BLaER1 treated with 17β-estradiol and CSF1 and Interleukin-3, amounts not matched to agents 10 nM and 100 nM (cell line): ENCODE data around the gene TMIGD2.
"Not testable (repeated sequence)": the region's sequence is repeated elsewhere in the genome, so short reads cannot be mapped to it uniquely, and the experiment has no call there.

Source experiments
- H3K27ac ChIP-seq, 11 experiments: shearing (Covaris generic); formaldehyde crosslinking; 2 replicates each; pipeline ENCODE4 v1.8.1; 2022
- H3K27me3 ChIP-seq, 11 experiments: shearing (Covaris generic); formaldehyde crosslinking; 2 replicates each; pipeline ENCODE4 v1.8.1; 2022
- H3K36me3 ChIP-seq, 11 experiments: shearing (Covaris generic); formaldehyde crosslinking; 2 replicates each; pipeline ENCODE4 v1.8.1; 2022
- H3K4me1 ChIP-seq, 10 experiments: shearing (Covaris generic); formaldehyde crosslinking; 2 replicates each; pipeline ENCODE4 v1.8.1; 2022
- H3K4me2 ChIP-seq, 11 experiments: shearing (Covaris generic); formaldehyde crosslinking; 2 replicates each; pipeline ENCODE4 v1.8.1; 2022
- H3K4me3 ChIP-seq, 10 experiments: shearing (Covaris generic); formaldehyde crosslinking; 2 replicates each; pipeline ENCODE4 v1.8.1; 2022
- H3K9ac ChIP-seq, 11 experiments: shearing (Covaris generic); formaldehyde crosslinking; 2 replicates each; pipeline ENCODE4 v1.8.1; 2022
- H3K9me3 ChIP-seq, 11 experiments: shearing (Covaris generic); formaldehyde crosslinking; replicated peaks in 1 of 11; 2 replicates each; pipeline ENCODE4 v1.8.1; 2022
- H4K20me1 ChIP-seq, 11 experiments: shearing (Covaris generic); formaldehyde crosslinking; 2 replicates each; pipeline ENCODE4 v1.8.1; 2022
- Cebpa-rat ChIP-seq, 11 experiments: shearing (Covaris generic); IDR thresholded peaks; 2 replicates each; pipeline ENCODE4 v1.8.1; 2022

The TMIGD2 gene

DNA sequence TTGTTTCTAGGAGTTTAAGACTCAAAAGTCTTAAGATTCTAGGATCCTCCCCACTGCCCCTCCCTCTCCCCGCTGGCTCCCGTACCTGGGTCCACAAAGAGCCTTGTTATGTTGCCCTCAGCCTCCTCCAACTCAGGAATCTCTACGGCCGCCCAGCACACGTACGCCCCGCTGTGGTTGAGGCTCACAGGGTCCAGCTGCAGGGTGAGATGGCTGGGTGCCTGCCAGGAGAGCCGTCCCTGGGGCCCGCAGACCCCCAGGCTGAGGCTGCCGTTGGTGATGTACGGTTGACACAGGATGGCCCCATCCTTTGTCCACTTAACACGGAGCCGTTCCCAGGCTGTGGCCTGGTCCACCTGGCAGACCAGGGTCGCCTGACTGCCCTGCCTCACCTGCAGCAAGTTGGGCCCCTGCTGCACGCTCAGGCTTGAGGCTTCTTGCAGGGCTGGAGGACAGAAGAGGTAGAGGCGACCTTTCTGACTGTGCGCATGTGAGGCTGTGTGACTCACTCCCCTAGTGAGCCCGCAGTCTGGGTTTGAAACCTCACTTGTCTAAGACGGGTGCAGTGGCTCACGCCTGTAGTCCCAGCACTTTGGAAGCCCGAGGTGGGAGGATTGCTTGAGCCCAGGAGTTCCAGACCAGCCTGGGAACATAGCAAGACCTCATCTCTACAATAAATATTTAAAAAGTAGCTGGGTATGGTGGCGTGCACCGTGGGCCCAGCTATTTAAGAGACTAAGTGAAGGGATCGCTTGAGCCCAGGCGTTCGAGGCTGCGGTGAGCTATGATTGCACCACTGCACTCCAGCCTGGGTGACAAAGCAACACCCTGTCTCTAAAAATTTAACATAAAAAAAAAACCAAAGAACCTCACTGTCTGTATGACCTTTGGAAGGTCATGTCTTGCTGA, 4.0 kb downstream of the TMIGD2 start:
- no peak overlapping the region for H3K4me3 ChIP-seq
- no peaks in the 10 kb centered on the region for H3K36me3 ChIP-seq
- no peak for TF ChIP-seq Cebpa-rat (IDR thresholded peaks at IDR 0.05)
- no peaks in the 10 kb centered on the region for H3K27me3 ChIP-seq
- H3K27ac ChIP-seq = peak overlapping the region in 2 of 11 experiments; percentile 18 to 33; a peak in 3 of 22 replicates
- peaks cover 16 to 58% (median 50%) of the 10 kb centered on the region in 10 experiments for H3K4me1 ChIP-seq
- peaks cover 0 to 4% (median 0%) of the 10 kb centered on the region in 11 experiments; a peak in 1 of 22 replicates for H4K20me1 ChIP-seq
- H3K9ac ChIP-seq = peak overlapping the region in 5 of 11 experiments; percentile 5 to 57 (median 46); a peak in 7 of 22 replicates
- no peaks in the 10 kb centered on the region for H3K9me3 ChIP-seq
- H3K4me2 ChIP-seq = peak overlapping the region in 7 of 11 experiments; percentile 9 to 77 (median 70); a peak in 10 of 22 replicates

DNA sequence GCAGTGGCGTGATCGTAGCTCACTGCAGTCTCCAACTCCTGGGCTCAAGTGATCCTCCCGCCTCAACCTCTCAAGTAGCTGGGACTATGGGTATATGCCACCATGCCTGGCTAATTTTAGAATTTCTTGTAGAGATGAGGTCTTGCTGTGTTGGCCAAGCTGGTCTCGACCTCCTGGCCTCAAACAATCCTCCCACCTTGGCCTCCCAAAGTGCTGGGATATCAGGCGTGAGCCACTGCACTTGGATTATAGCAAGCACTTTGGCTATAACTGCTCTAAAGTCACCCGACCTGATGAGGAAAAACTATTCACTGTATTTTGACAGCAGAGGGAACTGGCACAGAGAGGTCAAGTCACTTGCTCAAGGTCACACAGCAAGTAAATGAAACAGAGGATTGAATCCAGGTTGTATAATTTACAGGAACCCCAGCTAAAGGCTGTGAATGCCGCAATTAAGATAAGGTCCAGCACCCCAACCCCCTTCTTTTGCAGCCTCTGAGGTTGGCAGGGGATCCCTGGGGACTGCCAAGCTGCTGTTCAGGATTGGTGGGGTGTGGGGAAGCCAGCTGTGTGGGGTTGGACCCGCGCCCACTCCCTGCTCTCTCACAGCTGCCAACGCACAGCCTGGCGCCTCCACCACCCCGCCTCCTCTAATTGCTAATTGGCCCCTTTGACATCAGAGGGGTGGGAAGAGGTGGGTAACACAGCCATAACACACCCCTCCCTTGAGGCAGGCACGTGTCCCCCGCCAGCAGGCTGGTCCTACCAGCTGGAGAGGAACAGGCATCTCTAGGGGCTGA, 6.0 kb downstream of the TMIGD2 start:
- H3K27me3 ChIP-seq = no peaks in the 10 kb centered on the region
- peaks cover 0 to 4% (median 0%) of the 10 kb centered on the region in 11 experiments; a peak in 1 of 22 replicates for H4K20me1 ChIP-seq
- H3K4me1 ChIP-seq = peaks cover 5 to 38% (median 33%) of the 10 kb centered on the region in 10 experiments
- TF ChIP-seq Cebpa-rat (IDR thresholded peaks at IDR 0.05) = no peak
- H3K4me3 ChIP-seq = no peak overlapping the region
- H3K9ac ChIP-seq = peak overlapping the region in 4 of 11 experiments; percentile 0 to 53 (median 28); a peak in 4 of 22 replicates
- no peaks in the 10 kb centered on the region for H3K9me3 ChIP-seq
- H3K36me3 ChIP-seq = no peaks in the 10 kb centered on the region
- H3K27ac ChIP-seq = peak overlapping the region in 6 of 11 experiments; percentile 14 to 51 (median 26); a peak in 6 of 22 replicates
- H3K4me2 ChIP-seq = peak overlapping the region; percentile 33 to 77 (median 70)

DNA sequence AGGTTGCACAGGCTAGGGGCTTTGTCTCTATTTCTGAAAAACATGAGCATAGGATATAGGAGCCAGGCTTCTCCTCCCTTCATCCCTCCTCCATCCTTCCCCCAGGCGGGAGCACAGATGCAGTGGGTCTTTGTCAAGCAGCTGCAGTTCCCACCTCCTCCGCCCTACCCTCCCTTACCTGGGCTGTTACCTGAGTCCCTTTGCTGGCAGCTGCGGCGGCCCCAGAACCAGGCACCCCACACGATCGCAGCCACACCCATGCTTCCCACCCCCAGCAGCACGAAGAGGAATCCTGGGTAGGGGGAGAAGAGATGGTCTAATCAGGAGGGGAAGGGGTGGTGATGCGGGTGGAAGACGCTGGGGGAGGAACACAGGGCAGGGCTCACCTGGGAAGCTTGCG, 7.8 kb downstream of the TMIGD2 start:
- no peak overlapping the region; a peak in 1 of 22 replicates for H3K27ac ChIP-seq
- H3K9ac ChIP-seq = no peak overlapping the region
- no peaks in the 10 kb centered on the region for H3K9me3 ChIP-seq
- peaks cover 0 to 4% (median 0%) of the 10 kb centered on the region in 11 experiments; a peak in 1 of 22 replicates for H4K20me1 ChIP-seq
- no peak for TF ChIP-seq Cebpa-rat (IDR thresholded peaks at IDR 0.05)
- no peaks in the 10 kb centered on the region for H3K27me3 ChIP-seq
- H3K4me1 ChIP-seq = peaks cover 5 to 37% (median 33%) of the 10 kb centered on the region in 10 experiments
- H3K4me3 ChIP-seq = no peak overlapping the region
- H3K36me3 ChIP-seq = no peaks in the 10 kb centered on the region
- H3K4me2 ChIP-seq = no peak overlapping the region

DNA sequence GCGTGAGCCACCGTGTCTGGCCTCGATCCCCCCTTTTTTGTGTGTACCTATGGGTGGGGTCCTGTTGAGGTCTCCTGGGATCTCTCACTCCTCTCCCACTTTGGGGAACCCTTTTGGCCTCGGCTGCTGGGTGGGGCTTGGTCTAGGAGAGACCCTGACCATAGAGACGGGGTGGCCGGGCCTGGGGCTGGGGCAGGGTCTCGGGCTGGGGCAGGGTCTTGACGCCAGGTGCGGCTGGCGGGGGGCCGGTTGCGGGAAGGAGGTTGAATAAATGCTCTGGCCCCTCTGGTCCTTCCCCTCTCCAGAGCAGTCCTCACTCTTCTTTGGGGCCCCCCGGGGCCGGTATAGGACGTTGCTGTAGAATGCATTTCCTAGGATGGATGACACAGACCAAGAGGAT, 9.7 kb downstream of the TMIGD2 start:
- peaks cover 5 to 22% (median 21%) of the 10 kb centered on the region in 10 experiments for H3K4me1 ChIP-seq
- H3K9ac ChIP-seq = no peak overlapping the region
- no peak for TF ChIP-seq Cebpa-rat (IDR thresholded peaks at IDR 0.05)
- H3K4me3 ChIP-seq = no peak overlapping the region
- no peaks in the 10 kb centered on the region for H3K27me3 ChIP-seq
- peaks cover 0 to 4% (median 0%) of the 10 kb centered on the region in 11 experiments; a peak in 1 of 22 replicates for H4K20me1 ChIP-seq
- H3K4me2 ChIP-seq = no peak overlapping the region
- no peaks in the 10 kb centered on the region for H3K9me3 ChIP-seq
- H3K27ac ChIP-seq = no peak overlapping the region
- H3K36me3 ChIP-seq = no peaks in the 10 kb centered on the region

DNA sequence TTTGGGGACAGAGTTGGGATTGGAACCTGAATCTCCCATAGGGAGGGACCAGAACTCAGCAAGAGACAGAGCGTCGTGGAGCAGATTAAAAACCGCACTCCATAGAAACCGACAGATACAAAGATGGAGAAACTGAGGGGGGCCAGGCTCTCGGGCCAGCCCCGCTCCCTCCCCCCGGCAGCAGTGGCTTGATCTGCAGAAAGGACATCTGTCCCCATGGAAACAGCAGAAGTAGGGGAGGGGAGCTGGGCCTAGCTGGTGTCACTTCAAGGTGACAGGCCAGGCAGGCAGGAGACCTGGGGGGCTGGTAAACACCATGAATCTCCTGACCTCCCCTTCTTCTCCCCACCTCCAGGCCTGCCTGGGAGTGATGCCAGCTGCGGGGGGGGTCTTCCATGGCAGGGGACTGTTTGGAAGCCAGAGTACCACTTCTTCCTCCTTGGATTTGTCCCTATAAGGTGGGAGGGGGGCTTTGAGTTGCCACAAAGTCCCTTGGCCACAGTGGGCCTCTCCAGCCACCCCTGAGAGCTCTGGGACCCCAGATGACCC, 10.9 kb downstream of the TMIGD2 start:
- Histone ChIP-seq H3K4me1 (peaks cover under 1 to 9% (median 8%) of the 10 kb centered on the region in 10 experiments), H3K9me3 (no peaks in the 10 kb centered on the region), H3K27ac (no peak overlapping the region), H4K20me1 (no peaks in the 10 kb centered on the region), H3K4me2 (no peak overlapping the region), H3K27me3 (no peaks in the 10 kb centered on the region), H3K9ac (no peak overlapping the region; a peak in 1 of 22 replicates), H3K4me3 (no peak overlapping the region), H3K36me3 (no peaks in the 10 kb centered on the region)
- TF ChIP-seq Cebpa-rat (IDR thresholded peaks at IDR 0.05) = no peak

DNA sequence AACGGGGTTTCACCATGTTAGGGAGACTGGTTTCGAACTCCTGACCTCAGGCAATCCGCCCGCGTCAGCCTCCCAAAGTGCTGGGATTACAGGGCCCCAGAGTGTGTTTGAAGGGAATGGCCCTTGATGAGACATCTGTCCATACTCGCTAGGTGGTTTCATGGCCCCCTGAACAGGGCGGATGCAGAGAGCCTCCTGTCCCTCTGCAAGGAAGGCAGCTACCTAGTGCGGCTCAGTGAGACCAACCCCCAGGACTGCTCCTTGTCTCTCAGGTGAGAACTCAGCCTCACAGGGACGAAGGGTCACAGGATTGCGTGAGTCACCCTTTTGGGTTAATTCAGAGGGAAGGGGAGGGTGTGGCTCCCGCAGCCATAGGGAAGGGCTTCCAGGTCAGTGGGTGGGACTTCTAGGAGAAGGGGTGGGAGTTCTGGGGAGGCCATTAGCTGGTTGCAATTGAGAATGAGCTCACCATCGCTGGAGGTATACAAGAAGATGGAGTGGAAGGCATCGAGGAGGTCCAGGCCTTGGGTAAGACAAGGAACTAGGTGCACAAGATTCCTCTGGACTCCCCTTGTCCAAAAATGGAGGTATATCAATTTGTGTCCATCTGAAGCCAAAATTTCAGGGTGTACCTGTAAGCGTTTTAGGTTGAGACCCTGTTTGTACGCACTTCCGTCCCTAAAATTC, 14.0 kb downstream of the TMIGD2 start:
- no peak overlapping the region for H3K27ac ChIP-seq

DNA sequence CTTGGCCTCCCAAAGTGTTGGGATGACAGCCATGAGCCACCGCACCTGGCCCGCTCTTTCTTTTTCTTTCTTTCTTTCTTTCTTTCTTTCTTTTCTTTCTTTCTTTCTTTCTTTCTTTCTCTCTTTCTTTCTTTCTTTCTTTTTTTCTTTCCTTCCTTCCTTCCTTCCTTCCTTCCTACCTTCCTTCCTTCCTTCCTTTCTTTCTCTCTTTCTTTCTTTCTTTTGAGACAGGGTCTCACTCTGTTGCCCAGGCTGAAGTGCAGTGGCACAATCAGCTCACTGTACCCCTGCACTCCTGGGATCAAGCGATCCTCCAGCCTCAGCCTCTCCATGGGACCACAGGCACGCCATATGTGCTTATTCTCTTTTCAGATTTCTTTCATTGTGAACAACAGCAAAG, 16.0 kb downstream of the TMIGD2 start:
- not testable (repeated sequence) for H3K27ac ChIP-seq, H3K4me3 ChIP-seq, H3K9ac ChIP-seq, H3K9me3 ChIP-seq, H3K4me2 ChIP-seq, H3K4me1 ChIP-seq, H4K20me1 ChIP-seq, H3K36me3 ChIP-seq
- peaks cover 16 to 24% (median 21%) of the 10 kb centered on the region in 11 experiments for H3K27me3 ChIP-seq

More for the DNA sequence above, 14.0 kb downstream of the TMIGD2 start:
- no peaks in the 10 kb centered on the region for H4K20me1 ChIP-seq
- H3K36me3 ChIP-seq = no peaks in the 10 kb centered on the region
- TF ChIP-seq Cebpa-rat (IDR thresholded peaks at IDR 0.05) = no peak
- H3K9ac ChIP-seq = no peak overlapping the region
- peaks cover 0 to 4% (median 0%) of the 10 kb centered on the region in 10 experiments; a peak in 2 of 20 replicates for H3K4me1 ChIP-seq
- H3K27me3 ChIP-seq = peaks cover 0 to 4% (median 0%) of the 10 kb centered on the region in 11 experiments; a peak in 6 of 22 replicates
- H3K4me2 ChIP-seq = no peak overlapping the region
- H3K9me3 ChIP-seq = no peaks in the 10 kb centered on the region
- no peak overlapping the region for H3K4me3 ChIP-seq

DNA sequence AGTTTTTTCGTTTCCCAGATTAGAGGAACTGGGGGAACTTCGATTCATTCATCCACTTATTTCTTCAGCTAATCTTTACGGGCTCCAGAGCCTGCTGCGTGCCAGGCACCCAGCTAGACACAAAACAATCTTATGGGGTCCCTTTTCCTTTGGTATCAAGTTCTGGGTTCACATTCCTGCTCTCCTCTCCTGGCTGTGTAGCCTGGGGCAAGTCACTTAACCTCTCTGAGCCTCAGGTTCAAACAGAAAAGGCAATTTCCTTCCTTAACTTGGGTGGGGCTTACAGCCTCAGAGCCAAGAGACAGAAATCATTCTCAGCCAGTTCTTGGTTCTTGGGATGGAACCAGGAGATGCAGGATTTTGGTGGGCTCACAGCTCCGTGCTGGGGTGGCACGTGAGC, 17.2 kb downstream of the TMIGD2 start:
- H3K9ac ChIP-seq = no peak overlapping the region
- H3K27ac ChIP-seq = no peak overlapping the region
- no peak for TF ChIP-seq Cebpa-rat (IDR thresholded peaks at IDR 0.05)
- peaks cover 28 to 35% (median 33%) of the 10 kb centered on the region in 11 experiments for H3K27me3 ChIP-seq
- H3K9me3 ChIP-seq = no peaks in the 10 kb centered on the region
- H3K4me2 ChIP-seq = no peak overlapping the region
- H3K36me3 ChIP-seq = no peaks in the 10 kb centered on the region
- peaks cover 0 to 6% (median 2%) of the 10 kb centered on the region in 10 experiments; a peak in 12 of 20 replicates for H3K4me1 ChIP-seq
- peaks cover 0 to 8% (median 0%) of the 10 kb centered on the region in 11 experiments; a peak in 4 of 22 replicates for H4K20me1 ChIP-seq
- H3K4me3 ChIP-seq = no peak overlapping the region
